HG02884 (cell line): ENCODE measurements around the gene DGKE.

Experiments used
- ATAC-seq: cut with Tn5 transposase; IDR thresholded peaks from one replicate; pipeline ENCODE4 v1.9.1; 2021; ENCODE audit warnings: mild to moderate bottlenecking, moderate library complexity; ENCODE audit not compliant: unreplicated experiment

Gene DGKE

DNA sequence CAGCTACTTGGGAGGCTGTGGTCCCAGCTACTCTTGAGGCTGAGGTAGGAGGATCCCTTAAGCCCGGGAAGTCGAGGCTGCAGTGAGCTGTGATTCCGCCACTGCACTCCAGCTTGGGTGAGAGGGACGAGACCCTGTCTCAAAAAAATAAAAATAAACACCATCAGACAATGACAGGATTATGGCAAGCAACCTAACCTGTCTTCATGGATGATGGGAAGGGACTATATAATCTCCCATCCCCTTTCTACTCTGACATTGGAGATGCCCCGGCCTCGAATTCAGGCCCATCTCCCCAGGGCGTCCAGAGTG is 79.0 kb downstream of the DGKE start:
- ATAC-seq: no peak

DNA sequence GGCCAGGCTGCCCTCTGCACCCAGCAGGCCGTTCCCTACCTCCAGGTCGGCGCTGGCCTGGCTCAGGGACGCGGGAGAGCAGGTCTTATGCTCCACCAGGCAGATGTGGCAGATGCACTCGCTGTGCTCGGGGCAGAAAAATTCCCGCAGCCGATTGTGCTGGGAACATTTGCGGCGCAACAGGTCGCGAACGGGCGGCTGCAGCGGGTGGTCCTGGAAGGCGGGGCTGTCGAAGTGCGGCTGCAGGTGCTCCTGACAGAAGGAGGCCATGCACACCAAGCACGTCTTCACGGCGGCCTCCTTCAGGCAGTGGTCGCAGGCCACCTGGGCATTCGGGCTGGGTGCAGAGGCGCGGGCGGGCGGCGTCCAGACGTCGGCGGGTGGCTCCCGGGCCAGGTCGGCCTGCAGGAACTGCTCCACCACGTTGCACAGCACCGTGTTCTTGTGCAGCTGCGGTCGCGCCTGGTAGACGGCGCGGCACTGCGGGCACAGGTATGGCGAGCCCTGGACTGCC is 79.5 kb downstream of the DGKE start:
- ATAC-seq: peak; percentile 26

DNA sequence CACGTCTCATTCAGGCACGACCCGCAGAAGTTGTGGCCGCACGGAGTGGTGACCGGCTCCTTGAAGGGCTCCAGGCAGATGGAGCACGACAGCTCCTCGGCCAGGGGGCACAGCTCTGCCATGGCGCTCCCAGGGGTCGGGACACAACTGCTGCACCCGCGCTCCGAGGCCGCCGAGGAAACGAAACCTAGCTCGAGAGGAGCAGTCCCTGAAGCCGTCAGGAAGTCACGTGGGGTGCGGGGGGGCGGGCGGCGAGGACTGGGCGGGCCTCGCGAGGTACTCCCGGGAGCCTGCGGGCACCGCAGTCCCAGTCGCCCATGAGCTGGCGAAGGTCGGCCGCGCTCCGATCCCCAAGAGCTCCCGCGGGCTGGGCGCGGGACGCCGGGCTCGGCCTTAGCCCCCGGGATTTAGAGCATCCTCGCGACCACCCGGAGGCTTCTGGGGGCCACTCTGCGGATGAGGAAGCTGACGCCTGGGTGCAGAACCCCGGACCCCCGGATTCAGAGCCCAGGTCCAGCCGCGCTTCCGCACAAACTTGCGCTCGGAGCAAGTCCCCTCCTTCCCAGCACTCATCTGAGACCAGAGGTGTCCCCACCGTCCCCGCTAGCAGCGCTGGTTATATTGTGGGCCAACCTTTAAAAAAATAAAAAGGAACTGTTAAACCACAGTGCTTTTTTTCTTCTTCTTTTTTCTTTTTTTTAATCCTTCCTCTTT is 80.1 kb downstream of the DGKE start, which contains the start of gene TRIM25:
Gene TRIM25, minus strand, starts transcription at position 183 of the 714 bp plus-strand sequence. Its CDS starts 61 bp downstream, at position 122.
- peak; percentile 65 for ATAC-seq

DNA sequence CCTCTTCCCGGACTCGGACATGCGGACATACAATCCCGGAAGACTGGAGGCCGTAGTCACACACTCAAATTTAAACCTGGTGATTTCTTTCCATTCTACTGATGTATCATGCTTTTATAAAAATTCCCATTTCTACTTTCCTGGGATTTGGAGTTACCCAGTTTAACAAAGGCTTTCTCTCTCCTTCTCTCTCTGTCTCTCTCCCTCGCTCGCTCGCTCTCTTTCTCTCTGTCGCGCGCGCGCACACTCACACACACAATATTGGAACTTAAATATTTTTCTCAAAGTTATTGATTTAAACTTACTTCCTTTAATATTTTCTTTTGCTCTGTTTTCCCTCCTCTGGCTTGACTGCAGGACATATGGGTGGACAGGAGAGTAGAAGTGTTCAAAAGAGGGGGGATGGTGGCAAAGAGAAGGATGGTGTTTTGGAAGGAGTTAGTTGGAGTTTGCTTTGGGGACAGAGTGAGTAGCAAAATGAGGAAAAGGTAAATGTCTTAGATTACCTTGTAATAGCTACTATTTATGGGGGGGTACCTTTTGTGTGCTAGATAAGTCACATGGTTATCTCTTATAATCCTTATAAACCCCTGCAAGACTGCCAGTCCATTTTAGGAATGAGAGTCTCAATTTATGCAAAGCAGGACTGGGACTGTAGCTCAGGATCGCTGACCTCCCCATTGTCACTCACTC is 80.8 kb downstream of the DGKE start:
- ATAC-seq: no peak

DNA sequence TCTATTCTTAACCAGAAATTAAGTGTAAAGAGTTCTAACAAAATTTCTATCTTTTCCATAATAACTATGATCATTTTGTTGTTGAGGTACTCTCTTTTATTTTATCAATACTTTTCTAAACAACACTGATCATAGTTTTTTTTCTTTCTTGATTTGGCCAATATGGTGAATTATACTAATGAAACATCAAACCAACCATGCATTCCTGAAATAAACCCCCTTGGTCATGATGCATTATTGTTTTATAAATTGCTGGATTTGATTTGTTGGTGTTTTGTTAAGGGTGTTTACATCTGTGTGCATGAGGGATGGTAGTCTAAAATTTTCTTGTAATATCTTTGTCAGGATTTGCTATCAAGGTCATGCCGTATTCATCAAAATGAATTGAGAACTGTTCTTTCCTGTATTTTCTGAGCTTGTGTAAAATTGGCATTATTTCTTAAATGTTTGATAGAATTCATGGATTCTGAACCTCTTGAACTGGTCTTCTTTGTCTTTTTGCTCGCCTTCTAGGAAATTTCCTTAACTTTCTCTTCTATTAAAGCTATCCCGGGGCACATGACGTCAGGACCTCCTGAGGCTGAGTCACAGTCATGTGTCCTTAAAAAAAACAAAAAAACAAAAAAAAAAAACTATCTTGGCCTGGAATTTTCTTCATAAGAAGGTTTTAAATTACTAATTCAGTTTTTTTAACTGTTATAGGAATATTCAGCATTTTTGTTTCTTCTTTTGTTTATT is 83.8 kb downstream of the DGKE start:
- ATAC-seq: no peak

DNA sequence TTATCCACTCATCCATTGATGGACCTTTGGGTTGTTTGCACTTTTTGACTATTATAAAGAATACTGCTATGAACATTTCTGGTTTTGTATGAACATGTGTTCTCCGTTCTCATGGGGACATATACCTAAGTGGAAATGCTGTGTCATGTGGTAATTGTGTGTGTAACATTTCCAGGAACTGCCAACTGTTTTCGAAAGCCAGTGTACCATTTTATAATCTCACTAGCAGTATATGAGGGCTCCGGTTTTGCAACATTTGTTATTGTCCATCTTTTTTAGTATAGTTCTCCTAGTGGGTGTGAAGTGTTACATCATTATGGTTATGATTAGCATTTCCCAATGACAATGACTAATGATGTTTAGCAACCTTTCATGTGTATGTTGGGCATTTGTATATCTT is 85.0 kb downstream of the DGKE start:
- ATAC-seq: no peak
